IMR-90 (cell line): Measurements from ENCODE around the gene OR2J3. TPM values are rescaled to one million over a fixed set of nuclear protein-coding genes. Genes with fewer than 3 reads are reported as not detected.
"Not testable (repeated sequence)": the region's sequence is repeated elsewhere in the genome, so short reads cannot be mapped to it uniquely, and the experiment has no call there.

Experiments
- ATAC-seq: fragments of 200-7000 bp; cut with Tn5 transposase; 2 replicates; pipeline ENCODE4 v1.9.1; 2020; ENCODE audit warnings: low read depth, mild to moderate bottlenecking, moderate library complexity
- BruUV-seq: library from RNA; stranded (reverse); fragments of 400-500 nt; replicated peaks from 2 replicates; lab custom pipeline; 2021; lab: Mats Ljungman, UMichigan
- CTCF ChIA-PET: fragments of 300-600 bp; formaldehyde crosslinking; extraction: SDS; loops from one replicate; lab custom pipeline; 2021; ENCODE audit warnings: antibody characterized with exemption; lab: Yijun Ruan, JAX
- POLR2A ChIA-PET: fragments of 300-600 bp; sonication (Branson Sonifier 250); formaldehyde crosslinking; loops from one replicate; lab custom pipeline; 2022; ENCODE audit warnings: antibody characterized with exemption; ENCODE audit not compliant: unreplicated experiment; lab: Charles Lee
- DNase-seq: peaks from one replicate; pipeline ENCODE4 v3.0.0; 2013
- H2AFZ ChIP-seq: replicated peaks from 2 replicates; pipeline ENCODE3; 2013; ENCODE audit warnings: low read length, mild to moderate bottlenecking; ENCODE audit not compliant: poor library complexity
- H2AK5ac ChIP-seq: 2 replicates; pipeline ENCODE4 v1.6.1; 2013; ENCODE audit warnings: low read depth, low read length, inconsistent platforms
- H2AK9ac ChIP-seq: replicated peaks from 2 replicates; pipeline ENCODE3; 2013; ENCODE audit warnings: mild to moderate bottlenecking, low read depth, low read length, moderate library complexity; ENCODE audit not compliant: poor library complexity
- H2BK120ac ChIP-seq: 2 replicates; pipeline ENCODE4 v1.6.1; 2013; ENCODE audit warnings: low read depth, low read length, inconsistent platforms
- H2BK15ac ChIP-seq: 3 replicates; pipeline ENCODE4 v1.6.1; 2013; ENCODE audit warnings: low read depth, low read length, inconsistent platforms
- H2BK20ac ChIP-seq: 2 replicates; pipeline ENCODE4 v1.6.1; 2013; ENCODE audit warnings: low read depth, mild to moderate bottlenecking, inconsistent platforms, low read length, moderate library complexity
- H2BK5ac ChIP-seq: 2 replicates; pipeline ENCODE4 v1.6.1; 2013; ENCODE audit warnings: mild to moderate bottlenecking, low read depth, low read length, inconsistent platforms; ENCODE audit not compliant: poor library complexity, severe bottlenecking
- H3K14ac ChIP-seq: replicated peaks from 2 replicates; pipeline ENCODE4 v1.6.1; 2013; ENCODE audit warnings: low read depth, low read length, inconsistent platforms
- H3K18ac ChIP-seq: 2 replicates; pipeline ENCODE4 v1.6.1; 2013; ENCODE audit warnings: low read depth, low read length, control low read depth
- H3K23ac ChIP-seq: 2 replicates; pipeline ENCODE4 v1.6.1; 2013; ENCODE audit warnings: low read depth, low read length, inconsistent platforms
- H3K27ac ChIP-seq: 2 replicates; pipeline ENCODE4 v1.5.1; 2013; ENCODE audit warnings: mild to moderate bottlenecking, control low read depth, low read length; ENCODE audit not compliant: insufficient read depth
- H3K27me3 ChIP-seq: 2 replicates; pipeline ENCODE4 v1.6.1; 2013; ENCODE audit warnings: low read length; ENCODE audit not compliant: control insufficient read depth, insufficient read depth
- H3K36me3 ChIP-seq: 2 replicates; pipeline ENCODE4 v1.6.1; 2013; ENCODE audit warnings: low read length, mixed read lengths; ENCODE audit not compliant: control insufficient read depth, insufficient read depth
- H3K4ac ChIP-seq: 2 replicates; pipeline ENCODE4 v1.6.1; 2013; ENCODE audit warnings: low read depth, low read length, inconsistent platforms
- H3K4me1 ChIP-seq: 2 replicates; pipeline ENCODE4 v1.6.1; 2013; ENCODE audit warnings: low read length, mixed read lengths; ENCODE audit not compliant: control insufficient read depth, insufficient read depth
- H3K4me2 ChIP-seq: 2 replicates; pipeline ENCODE4 v1.6.1; 2013; ENCODE audit warnings: low read depth, mild to moderate bottlenecking, control low read depth, low read length, moderate library complexity
- H3K4me3 ChIP-seq: 2 replicates; pipeline ENCODE4 v1.5.1; 2013; ENCODE audit warnings: low read depth, mild to moderate bottlenecking, control low read depth, low read length, moderate library complexity; ENCODE audit not compliant: insufficient read depth
- H3K56ac ChIP-seq: 2 replicates; pipeline ENCODE4 v1.6.1; 2013; ENCODE audit warnings: low read length, inconsistent platforms; ENCODE audit not compliant: insufficient read depth; ENCODE audit errors: extremely low read depth
- H3K79me1 ChIP-seq, 2 experiments: 2 replicates each; pipeline ENCODE4 v1.6.1; 2013; ENCODE audit warnings: low read length in 2 of 2, inconsistent platforms in 1 of 2, low read depth in 1 of 2
- H3K9ac ChIP-seq: 2 replicates; pipeline ENCODE4 v1.6.1; 2013; ENCODE audit warnings: low read depth, low read length, control low read depth
- H3K9me1 ChIP-seq: 2 replicates; pipeline ENCODE4 v1.6.1; 2013; ENCODE audit warnings: low read length, inconsistent platforms; ENCODE audit not compliant: insufficient read depth
- H3K9me3 ChIP-seq: 2 replicates; pipeline ENCODE4 v1.6.1; 2013; ENCODE audit warnings: low read length; ENCODE audit not compliant: control insufficient read depth, insufficient read depth
- H4K20me1 ChIP-seq: 2 replicates; pipeline ENCODE4 v1.6.1; 2013; ENCODE audit warnings: low read length, inconsistent platforms; ENCODE audit not compliant: insufficient read depth
- H4K5ac ChIP-seq: 2 replicates; pipeline ENCODE4 v1.6.1; 2013; ENCODE audit warnings: mild to moderate bottlenecking, low read depth, low read length, control low read depth
- H4K8ac ChIP-seq, 2 experiments: 2 replicates each; pipeline ENCODE4 v1.6.1; 2013; ENCODE audit warnings: low read depth in 2 of 2, low read length in 2 of 2, control low read depth in 1 of 2, inconsistent platforms in 1 of 2
- H4K91ac ChIP-seq: 2 replicates; pipeline ENCODE4 v1.6.1; 2013; ENCODE audit warnings: low read depth, low read length, inconsistent platforms; ENCODE audit not compliant: insufficient read depth
- CEBPB ChIP-seq: IDR thresholded peaks from 2 replicates; pipeline ENCODE4 v1.6.1; 2012; ENCODE audit warnings: low read depth, low read length, improper control_type of control experiment
- ELK1 ChIP-seq: fragments of 150-350 bp; IDR thresholded peaks from 2 replicates; pipeline ENCODE4 v1.6.1; 2016; ENCODE audit warnings: low read depth, mild to moderate bottlenecking, low read length, moderate library complexity, borderline replicate concordance
- MAFK ChIP-seq: IDR thresholded peaks from 2 replicates; pipeline ENCODE4 v1.6.1; 2012; ENCODE audit warnings: low read depth, low read length, improper control_type of control experiment
- MAZ ChIP-seq: IDR thresholded peaks from 2 replicates; pipeline ENCODE4 v1.6.1; 2012; ENCODE audit warnings: low read depth, mild to moderate bottlenecking, low read length, improper control_type of control experiment, moderate library complexity, borderline replicate concordance
- NFE2L2 ChIP-seq: fragments of 150-350 bp; IDR thresholded peaks from 2 replicates; pipeline ENCODE4 v1.6.1; 2016; ENCODE audit warnings: low read depth, mild to moderate bottlenecking, low read length
- SMC3 ChIP-seq: fragments of 150-350 bp; IDR thresholded peaks from 2 replicates; pipeline ENCODE4 v1.6.1; 2016; ENCODE audit warnings: low read depth, mild to moderate bottlenecking, antibody characterized with exemption, low read length, moderate library complexity
- WGBS, 2 experiments: methylation state at CpG; one replicate each; pipeline versions ENCODE4 v1.1.5 to v1.1.7; 2013; ENCODE audit warnings: missing lambda C conversion rate in 2 of 2; ENCODE audit not compliant: insufficient read length in 1 of 2; ENCODE audit errors: extremely low coverage in 2 of 2; 5-methylcytosine and 5-hydroxymethylcytosine counted together
- dilution Hi-C: fragments of 300-500 bp; cut with HindIII; formaldehyde crosslinking; loops from one replicate; pipeline ENCODE4 v1.14.3; 2018; ENCODE audit warnings: low sequenced_read_pairs; ENCODE audit not compliant: unreplicated experiment
- in situ Hi-C: fragments of 300-500 bp; cut with MboI; formaldehyde crosslinking; loops from 3 replicates; pipeline ENCODE4 v1.14.3; 2019; ENCODE audit warnings: low sequenced_read_pairs, inconsistent platforms, mixed read lengths
- intact Hi-C: fragments of 100-400 bp; cut with micrococcal nuclease; formaldehyde crosslinking; loops from 2 replicates; pipeline ENCODE4 v1.10.0; 2022
- polyA plus RNA-seq, 3 experiments: library from polyadenylated mRNA; depleted of rRNA; stranded (reverse); fragments of >200 nt; gene quantifications; 2 replicates each; pipeline ENCODE4 v1.2.3, GENCODE V29; 2012; ENCODE audit warnings: low replicate concordance in 1 of 3
- total RNA-seq: library from RNA; depleted of rRNA; stranded (reverse); fragments of >200 nt; gene quantifications from 2 replicates; pipeline ENCODE4 v1.2.3, GENCODE V29; 2012

Gene OR2J3
- total and polyA plus RNA-seq, 2 of the 4 experiments (the other 2 are of a cell fraction), result not detected

DNA sequence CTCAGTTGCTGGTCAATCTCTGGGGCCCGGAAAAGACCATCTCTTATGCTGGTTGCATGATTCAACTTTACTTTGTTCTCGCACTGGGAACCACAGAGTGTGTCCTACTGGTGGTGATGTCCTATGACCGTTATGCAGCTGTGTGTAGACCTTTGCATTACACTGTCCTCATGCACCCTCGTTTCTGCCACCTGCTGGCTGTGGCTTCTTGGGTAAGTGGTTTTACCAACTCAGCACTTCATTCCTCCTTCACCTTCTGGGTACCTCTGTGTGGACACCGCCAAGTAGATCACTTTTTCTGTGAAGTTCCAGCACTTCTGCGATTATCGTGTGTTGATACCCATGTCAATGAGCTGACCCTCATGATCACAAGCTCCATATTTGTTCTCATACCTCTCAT is 4.3 kb downstream of the OR2J3 start:
- Histone ChIP-seq H2BK5ac (no peak overlapping the region), H2BK120ac (no peak overlapping the region), H4K8ac (no peak overlapping the region), H3K9ac (no peak overlapping the region), H2AK9ac (no peak overlapping the region), H3K18ac (no peak overlapping the region), H3K27me3 (no peaks in the 10 kb centered on the region), H3K9me1 (no peaks in the 10 kb centered on the region), H2BK15ac (no peak overlapping the region), H3K56ac (no peak overlapping the region), H3K4me3 (no peak overlapping the region), H3K36me3 (no peaks in the 10 kb centered on the region), H3K23ac (no peak overlapping the region), H3K79me1 (no peaks in the 10 kb centered on the region), H3K14ac (no peak overlapping the region), H3K4me2 (no peak overlapping the region), H3K4me1 (no peaks in the 10 kb centered on the region), H3K4ac (no peak overlapping the region), H3K9me3 (peaks cover 7% of the 10 kb centered on the region; the same call in 1 of the 2 replicates), H3K27ac (no peak overlapping the region), H4K91ac (no peak overlapping the region), H4K5ac (no peak overlapping the region), H2BK20ac (no peak overlapping the region), H4K20me1 (no peaks in the 10 kb centered on the region), H2AK5ac (no peak overlapping the region), H2AFZ (no peak overlapping the region)
- dilution Hi-C loops (no loop called here), in situ Hi-C loops (no loop called here), intact Hi-C loops (no loop called here)
- WGBS, 2 experiments, result no CpG with 5 or more reads among the region's 7 CpGs
- ChIA-PET POLR2A (no interaction called here), CTCF (no interaction called here)
- BruUV-seq, result no TSS peak
- TF ChIP-seq ELK1 (no peak), NFE2L2 (no peak), MAZ (no peak), MAFK (no peak), CEBPB (no peak), SMC3 (no peak)
- DNase-seq (no peak), ATAC-seq (no peak)

DNA sequence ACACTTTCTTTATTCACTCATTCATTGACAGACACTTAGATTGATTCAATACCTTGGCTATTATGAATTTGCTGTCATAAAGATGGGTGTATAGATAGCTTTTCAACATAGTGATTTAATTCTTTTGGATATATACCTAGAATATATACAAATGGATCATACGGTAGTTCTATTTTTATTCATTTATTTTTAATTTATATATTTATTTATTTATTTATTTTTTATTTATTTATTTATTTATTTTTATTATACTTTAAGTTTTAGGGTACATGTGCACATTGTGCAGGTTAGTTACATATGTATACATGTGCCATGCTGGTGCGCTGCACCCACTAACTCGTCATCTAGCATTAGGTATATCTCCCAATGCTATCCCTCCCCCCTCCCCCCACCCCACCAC is 7.1 kb downstream of the OR2J3 start:
- H4K5ac ChIP-seq, H3K4me3 ChIP-seq, H3K18ac ChIP-seq, H2AFZ ChIP-seq, H3K56ac ChIP-seq, H3K27me3 ChIP-seq, H3K4me2 ChIP-seq, ATAC-seq, DNase-seq, H3K9me3 ChIP-seq, POLR2A ChIA-PET, H4K8ac ChIP-seq, H2AK9ac ChIP-seq, H3K23ac ChIP-seq, H2BK15ac ChIP-seq, H3K14ac ChIP-seq, H3K27ac ChIP-seq, H3K79me1 ChIP-seq, H3K4me1 ChIP-seq, H3K4ac ChIP-seq, dilution Hi-C loops, H3K36me3 ChIP-seq, in situ Hi-C loops, BruUV-seq, H2BK5ac ChIP-seq, CTCF ChIA-PET, intact Hi-C loops, H2AK5ac ChIP-seq, H3K9ac ChIP-seq, H3K9me1 ChIP-seq, H2BK120ac ChIP-seq, H4K20me1 ChIP-seq, H4K91ac ChIP-seq, H2BK20ac ChIP-seq: not testable (repeated sequence)
- WGBS, 2 experiments, result no CpG with 5 or more reads among the region's 3 CpGs
